Measurements from ENCODE around the gene HSD3B7. TPM values are rescaled to one million over a fixed set of nuclear protein-coding genes. Genes with fewer than 3 reads are reported as not detected.
A peak's percentile ranks its signal among the peaks of the same experiment; 100 is the strongest.

HSD3B7 gene
- total and polyA plus RNA-seq, 10 of the 15 experiments (the other 5 are each of a cell fraction or from before 2014, with no cell fraction given) = 0.18 to 1.8 (median 0.48) TPM; not detected in 1

GRCh38 chr16:31032736-31033708 is 48.0 kb downstream of the HSD3B7 start, which contains the start of gene STX4 (continued):
- TF ChIP-seq CUX1 (IDR thresholded peaks at IDR 0.05; ENCODE audit: insufficient replicate concordance, low read depth, low read length) (no peak), EP300 (IDR thresholded peaks at IDR 0.05; ENCODE audit: borderline replicate concordance in 1 of 2, control insufficient read depth in 1 of 2, low read depth in 2 of 2, low read length in 2 of 2) (peak; percentile 56 to 79), JUND (IDR thresholded peaks at IDR 0.05; ENCODE audit: low read depth, low read length) (peak; percentile 42; the same call in 1 of the 2 replicates), E2F8 (IDR thresholded peaks at IDR 0.05; ENCODE audit: low read depth, partially characterized antibody) (peak; percentile 91), PAX8 (IDR thresholded peaks at IDR 0.05) (no peak), EED (IDR thresholded peaks at IDR 0.05; ENCODE audit: low read depth) (peak; percentile 39; the same call in 1 of the 2 replicates), MTA2 (IDR thresholded peaks at IDR 0.05; ENCODE audit: low read depth) (peak; percentile 44; the same call in 1 of the 2 replicates), DPF2 (IDR thresholded peaks at IDR 0.05) (peak; percentile 96), HDAC6 (IDR thresholded peaks at IDR 0.05; ENCODE audit: unreplicated experiment) (no peak), STAT3 (IDR thresholded peaks at IDR 0.05; ENCODE audit: low read depth, low read length) (no peak), SUZ12 (IDR thresholded peaks at IDR 0.05; ENCODE audit: unreplicated experiment) (no peak), ESRRA (IDR thresholded peaks at IDR 0.05; ENCODE audit: low read length) (peak; percentile 69; the same call in 1 of the 2 replicates), ZNF622 (IDR thresholded peaks at IDR 0.05) (no peak), BACH1 (IDR thresholded peaks at IDR 0.05; ENCODE audit: borderline replicate concordance) (peak; percentile 87), NRF1 (conservative IDR thresholded peaks at IDR 0.05; ENCODE audit: low read depth, low read length) (peak; percentile 25; the same call in 1 of the 2 replicates), POLR2AphosphoS2 (IDR thresholded peaks at IDR 0.05; ENCODE audit: low read depth, low read length) (peak; percentile 40; the same call in 1 of the 2 replicates), SMARCA5 (IDR thresholded peaks at IDR 0.05) (peak; percentile 94), MYB (IDR thresholded peaks at IDR 0.05; ENCODE audit: borderline replicate concordance, low read depth, low read length) (peak; percentile 54; the same call in 1 of the 2 replicates), MLLT1 (IDR thresholded peaks at IDR 0.05) (peak; percentile 61), NFIC (IDR thresholded peaks at IDR 0.05; ENCODE audit: low read depth, low read length) (no peak)
